GDM1 (cell line): ENCODE data around the gene ZBTB48.
"Not testable (repeated sequence)": the region's sequence is repeated elsewhere in the genome, so short reads cannot be mapped to it uniquely, and the experiment has no call there.

Source experiments
- DNase-seq: peaks from one replicate; lab custom pipeline; 2025; lab: John Stamatoyannopoulos, UW

Gene ZBTB48

GRCh38 chr1:6635910-6636760 lies 56.3 kb downstream of the ZBTB48 start:
- no peak for DNase-seq

GRCh38 chr1:6636778-6637177 lies 57.0 kb downstream of the ZBTB48 start:
- not testable (repeated sequence) for DNase-seq

- no peak for DNase-seq
These were observed 58.0 kb downstream of the ZBTB48 start for GRCh38 chr1:6637770-6638169.

GRCh38 chr1:6638226-6638625 lies 58.4 kb downstream of the ZBTB48 start:
- DNase-seq, result no peak
